ENCODE data around the gene ALG1. TPM values are rescaled to one million over a fixed set of nuclear protein-coding genes. Genes with fewer than 3 reads are reported as not detected.
A peak's percentile ranks its signal among the peaks of the same experiment; 100 is the strongest.

The ALG1 gene
- 37.9 and 63.6 TPM in 2 replicates for total RNA-seq
- polyA plus RNA-seq: 45.5 and 51.9 TPM in 2 replicates

DNA sequence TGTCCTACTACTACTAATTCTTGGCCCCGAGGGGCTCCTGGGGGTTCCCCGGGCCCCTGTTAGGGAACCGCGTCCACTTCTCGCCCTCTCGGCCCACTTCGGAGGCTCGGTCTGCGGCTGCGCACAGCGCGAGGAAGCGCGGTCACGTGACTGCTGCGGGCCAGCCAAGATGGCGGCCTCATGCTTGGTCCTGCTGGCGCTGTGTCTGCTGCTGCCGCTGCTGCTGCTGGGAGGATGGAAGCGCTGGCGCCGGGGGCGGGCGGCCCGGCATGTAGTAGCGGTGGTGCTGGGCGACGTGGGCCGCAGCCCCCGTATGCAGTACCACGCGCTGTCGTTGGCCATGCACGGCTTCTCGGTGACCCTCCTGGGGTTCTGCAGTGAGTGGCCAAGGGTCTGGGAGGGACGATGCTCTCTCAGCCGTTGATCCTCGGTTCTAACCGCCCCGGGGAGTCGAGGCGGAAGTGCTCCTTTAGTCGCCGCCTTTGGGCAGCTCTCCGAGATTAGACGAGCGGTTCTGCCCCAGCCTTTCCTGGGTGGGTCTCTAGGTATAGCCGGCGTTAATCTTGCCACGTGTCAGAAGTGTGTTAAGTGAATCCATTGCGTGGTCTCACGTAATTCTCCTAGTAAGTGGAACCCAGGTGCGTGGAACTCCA, at the start of gene ALG1:
TSS of gene ALG1 (plus strand) at position 163 of the 653 bp plus-strand sequence. CDS start at position 170, 7 bp downstream.
- Histone ChIP-seq H4K20me1 (ENCODE audit: insufficient read depth, poor library complexity, severe bottlenecking) (no peaks in the 10 kb centered on the region), H3K4me1 (ENCODE audit: insufficient read depth) (peaks cover 7% of the 10 kb centered on the region), H3K4me3 (peak within 1 kb of the TSS; percentile 83), H3K9me2 (replicated peaks; ENCODE audit: insufficient read depth) (no peaks in the 10 kb centered on the region), H3K9me3 (ENCODE audit: low read depth) (no peaks in the 10 kb centered on the region), H3K79me2 (peaks cover 28% of the 10 kb centered on the region), H3K27me3 (no peaks in the 10 kb centered on the region), H2AFZ (peak within 1 kb of the TSS; percentile 89), H3K4me2 (peak within 1 kb of the TSS; percentile 85), H3K36me3 (replicated peaks; ENCODE audit: insufficient read depth, low read depth) (no peaks in the 10 kb centered on the region), H3K27ac (peak within 1 kb of the TSS; percentile 86)
- TF ChIP-seq EZH2 (IDR thresholded peaks at IDR 0.05; ENCODE audit: borderline replicate concordance): no peak
- TF ChIP-seq, protein P1, sequence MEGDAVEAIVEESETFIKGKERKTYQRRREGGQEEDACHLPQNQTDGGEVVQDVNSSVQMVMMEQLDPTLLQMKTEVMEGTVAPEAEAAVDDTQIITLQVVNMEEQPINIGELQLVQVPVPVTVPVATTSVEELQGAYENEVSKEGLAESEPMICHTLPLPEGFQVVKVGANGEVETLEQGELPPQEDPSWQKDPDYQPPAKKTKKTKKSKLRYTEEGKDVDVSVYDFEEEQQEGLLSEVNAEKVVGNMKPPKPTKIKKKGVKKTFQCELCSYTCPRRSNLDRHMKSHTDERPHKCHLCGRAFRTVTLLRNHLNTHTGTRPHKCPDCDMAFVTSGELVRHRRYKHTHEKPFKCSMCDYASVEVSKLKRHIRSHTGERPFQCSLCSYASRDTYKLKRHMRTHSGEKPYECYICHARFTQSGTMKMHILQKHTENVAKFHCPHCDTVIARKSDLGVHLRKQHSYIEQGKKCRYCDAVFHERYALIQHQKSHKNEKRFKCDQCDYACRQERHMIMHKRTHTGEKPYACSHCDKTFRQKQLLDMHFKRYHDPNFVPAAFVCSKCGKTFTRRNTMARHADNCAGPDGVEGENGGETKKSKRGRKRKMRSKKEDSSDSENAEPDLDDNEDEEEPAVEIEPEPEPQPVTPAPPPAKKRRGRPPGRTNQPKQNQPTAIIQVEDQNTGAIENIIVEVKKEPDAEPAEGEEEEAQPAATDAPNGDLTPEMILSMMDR (IDR thresholded peaks at IDR 0.05; ENCODE audit: poor library complexity): no peak
- TF ChIP-seq EZH2phosphoT487 (IDR thresholded peaks at IDR 0.05; ENCODE audit: low read depth, severe bottlenecking, unreplicated experiment): no peak
- 2% methylated on average over 53 of the region's 53 CpGs for WGBS (ENCODE audit: low lambda C conversion rate, missing lambda C conversion rate)
- DNase-seq (ENCODE audit: low spot score): peak; percentile 95

- no peaks in the 10 kb centered on the region for H4K20me1 ChIP-seq (ENCODE audit: insufficient read depth, poor library complexity, severe bottlenecking)
- no peak for DNase-seq (ENCODE audit: low spot score)
- H3K9me3 ChIP-seq (ENCODE audit: low read depth): no peaks in the 10 kb centered on the region
- H3K27ac ChIP-seq: no peak overlapping the region
- no peaks in the 10 kb centered on the region for H3K9me2 ChIP-seq (replicated peaks; ENCODE audit: insufficient read depth)
- H2AFZ ChIP-seq: no peak overlapping the region
- no peaks in the 10 kb centered on the region for H3K36me3 ChIP-seq (replicated peaks; ENCODE audit: insufficient read depth, low read depth)
- 98% methylated on average over 6 of the region's 6 CpGs for WGBS (ENCODE audit: low lambda C conversion rate, missing lambda C conversion rate)
- TF ChIP-seq EZH2phosphoT487 (IDR thresholded peaks at IDR 0.05; ENCODE audit: low read depth, severe bottlenecking, unreplicated experiment) (no peak), EZH2 (IDR thresholded peaks at IDR 0.05; ENCODE audit: borderline replicate concordance) (no peak)
- TF ChIP-seq, protein P1 (IDR thresholded peaks at IDR 0.05; ENCODE audit: poor library complexity): no peak
- no peaks in the 10 kb centered on the region for H3K79me2 ChIP-seq
- no peak overlapping the region for H3K4me2 ChIP-seq
- no peak overlapping the region for H3K4me3 ChIP-seq
- H3K4me1 ChIP-seq (ENCODE audit: insufficient read depth): no peaks in the 10 kb centered on the region
- H3K27me3 ChIP-seq: no peaks in the 10 kb centered on the region
These were observed 49.1 kb upstream of the ALG1 start for GRCh38 chr16:5022521-5022920.

- 81% methylated on average over 4 of the region's 4 CpGs for whole genome bisulfite sequencing (ENCODE audit: low lambda C conversion rate, missing lambda C conversion rate)
- TF ChIP-seq, protein P1 (IDR thresholded peaks at IDR 0.05; ENCODE audit: poor library complexity): no peak
- no peak for TF ChIP-seq EZH2 (IDR thresholded peaks at IDR 0.05; ENCODE audit: borderline replicate concordance)
- no peak for TF ChIP-seq EZH2phosphoT487 (IDR thresholded peaks at IDR 0.05; ENCODE audit: low read depth, severe bottlenecking, unreplicated experiment)
- no peak overlapping the region for H2AFZ ChIP-seq
- no peaks in the 10 kb centered on the region for H3K27me3 ChIP-seq
- no peak overlapping the region for H3K4me2 ChIP-seq
- DNase-seq (ENCODE audit: low spot score): no peak
- H3K9me2 ChIP-seq (replicated peaks; ENCODE audit: insufficient read depth): no peaks in the 10 kb centered on the region
- H3K79me2 ChIP-seq: no peaks in the 10 kb centered on the region
- no peaks in the 10 kb centered on the region for H4K20me1 ChIP-seq (ENCODE audit: insufficient read depth, poor library complexity, severe bottlenecking)
- no peaks in the 10 kb centered on the region for H3K36me3 ChIP-seq (replicated peaks; ENCODE audit: insufficient read depth, low read depth)
- no peaks in the 10 kb centered on the region for H3K9me3 ChIP-seq (ENCODE audit: low read depth)
- H3K27ac ChIP-seq: no peak overlapping the region
- no peak overlapping the region for H3K4me3 ChIP-seq
- no peaks in the 10 kb centered on the region for H3K4me1 ChIP-seq (ENCODE audit: insufficient read depth)
These were observed 47.0 kb upstream of the ALG1 start for GRCh38 chr16:5024632-5025031.
